Neural progenitor cell (in vitro differentiated cells): ENCODE data around the gene OR5F1. TPM values are rescaled to one million over a fixed set of nuclear protein-coding genes. Genes with fewer than 3 reads are reported as not detected.

ENCODE experiments used
- DNase-seq: peaks from one replicate; pipeline ENCODE4 v3.0.0-alpha.2; 2016; ENCODE audit warnings: low spot score
- H2AFZ ChIP-seq: fragments of 200-600 bp; sonication (generic); replicated peaks from 2 replicates; pipeline ENCODE4 v1.6.1; 2016; ENCODE audit warnings: antibody characterized with exemption
- H3F3A ChIP-seq: fragments of 200-600 bp; sonication (generic); 2 replicates; pipeline ENCODE4 v1.6.1; 2016; ENCODE audit warnings: antibody characterized with exemption, low read depth
- H3K27ac ChIP-seq: fragments of 200-600 bp; sonication (generic); 2 replicates; pipeline ENCODE4 v1.5.1; 2016; ENCODE audit warnings: mild to moderate bottlenecking
- H3K27me3 ChIP-seq: fragments of 200-600 bp; sonication (generic); 2 replicates; pipeline ENCODE4 v1.6.1; 2016; ENCODE audit warnings: mild to moderate bottlenecking, moderate library complexity
- H3K36me3 ChIP-seq: fragments of 200-600 bp; sonication (generic); 2 replicates; pipeline ENCODE4 v1.5.1; 2016
- H3K4me1 ChIP-seq: fragments of 200-600 bp; sonication (generic); 2 replicates; pipeline ENCODE4 v1.6.1; 2016; ENCODE audit warnings: mixed run types
- H3K4me2 ChIP-seq: fragments of 200-600 bp; sonication (generic); 2 replicates; pipeline ENCODE4 v1.6.1; 2016
- H3K4me3 ChIP-seq: fragments of 200-600 bp; sonication (generic); 2 replicates; pipeline ENCODE4 v1.5.1; 2016
- H3K79me2 ChIP-seq: fragments of 200-600 bp; sonication (generic); 2 replicates; pipeline ENCODE4 v1.6.1; 2016; ENCODE audit warnings: low read depth
- H3K9ac ChIP-seq: fragments of 200-600 bp; sonication (generic); 2 replicates; pipeline ENCODE4 v1.6.1; 2016
- H3K9me3 ChIP-seq: fragments of 200-600 bp; sonication (generic); 2 replicates; pipeline ENCODE4 v1.5.1; 2016; ENCODE audit warnings: low read depth
- H4K20me1 ChIP-seq: fragments of 200-600 bp; sonication (generic); 2 replicates; pipeline ENCODE4 v1.6.1; 2016; ENCODE audit warnings: low read depth
- H3K27ac Mint-ChIP-seq: 3 replicates; pipeline ENCODE4 v1.8.0; 2021; ENCODE audit warnings: mixed read lengths
- H3K27me3 Mint-ChIP-seq: 2 replicates; pipeline ENCODE4 v1.8.0; 2022; ENCODE audit warnings: low read depth, mild to moderate bottlenecking, inconsistent platforms, moderate library complexity, mixed read lengths; ENCODE audit not compliant: insufficient read depth
- H3K36me3 Mint-ChIP-seq: 3 replicates; pipeline ENCODE4 v1.8.0; 2021; ENCODE audit warnings: mixed read lengths
- H3K4me1 Mint-ChIP-seq: 3 replicates; pipeline ENCODE4 v1.8.0; 2021; ENCODE audit warnings: mixed read lengths
- H3K4me3 Mint-ChIP-seq: 3 replicates; pipeline ENCODE4 v1.8.0; 2021; ENCODE audit warnings: mild to moderate bottlenecking, moderate library complexity, mixed read lengths
- H3K9me3 Mint-ChIP-seq: 3 replicates; pipeline ENCODE4 v1.8.0; 2020; ENCODE audit warnings: mixed read lengths
- EZH2 ChIP-seq: fragments of 200-600 bp; sonication (generic); IDR thresholded peaks from 2 replicates; pipeline ENCODE4 v1.6.1; 2017; ENCODE audit warnings: antibody characterized with exemption, mild to moderate bottlenecking, moderate library complexity
- EZH2phosphoT487 ChIP-seq: fragments of 200-600 bp; sonication (generic); IDR thresholded peaks from 2 replicates; pipeline ENCODE4 v1.6.1; 2017; ENCODE audit warnings: antibody characterized with exemption
- total RNA-seq: library from RNA; depleted of rRNA; stranded (reverse); fragments of >200 nt; gene quantifications from 2 replicates; pipeline ENCODE4 v1.2.3, GENCODE V29; 2015; ENCODE audit warnings: low replicate concordance
- TF ChIP-seq, protein P1 (sequence below): fragments of 200-600 bp; sonication (generic); IDR thresholded peaks from 2 replicates; pipeline ENCODE4 v1.5.1; 2017; ENCODE audit warnings: antibody characterized with exemption, mild to moderate bottlenecking

Gene OR5F1
- total RNA-seq, 1 donor from 2014 or later, result not detected

GRCh38 chr11:55949330-55949729 is 45.1 kb downstream of the OR5F1 start:
- Mint-ChIP-seq H3K4me1 (no peaks in the 10 kb centered on the region), H3K27me3 (no peaks in the 10 kb centered on the region), H3K27ac (no peak overlapping the region), H3K9me3 (peaks cover 3% of the 10 kb centered on the region), H3K36me3 (no peaks in the 10 kb centered on the region), H3K4me3 (no peak overlapping the region)
- no peaks in the 10 kb centered on the region for H3K36me3 ChIP-seq
- TF ChIP-seq EZH2phosphoT487, result no peak
- TF ChIP-seq, protein P1, sequence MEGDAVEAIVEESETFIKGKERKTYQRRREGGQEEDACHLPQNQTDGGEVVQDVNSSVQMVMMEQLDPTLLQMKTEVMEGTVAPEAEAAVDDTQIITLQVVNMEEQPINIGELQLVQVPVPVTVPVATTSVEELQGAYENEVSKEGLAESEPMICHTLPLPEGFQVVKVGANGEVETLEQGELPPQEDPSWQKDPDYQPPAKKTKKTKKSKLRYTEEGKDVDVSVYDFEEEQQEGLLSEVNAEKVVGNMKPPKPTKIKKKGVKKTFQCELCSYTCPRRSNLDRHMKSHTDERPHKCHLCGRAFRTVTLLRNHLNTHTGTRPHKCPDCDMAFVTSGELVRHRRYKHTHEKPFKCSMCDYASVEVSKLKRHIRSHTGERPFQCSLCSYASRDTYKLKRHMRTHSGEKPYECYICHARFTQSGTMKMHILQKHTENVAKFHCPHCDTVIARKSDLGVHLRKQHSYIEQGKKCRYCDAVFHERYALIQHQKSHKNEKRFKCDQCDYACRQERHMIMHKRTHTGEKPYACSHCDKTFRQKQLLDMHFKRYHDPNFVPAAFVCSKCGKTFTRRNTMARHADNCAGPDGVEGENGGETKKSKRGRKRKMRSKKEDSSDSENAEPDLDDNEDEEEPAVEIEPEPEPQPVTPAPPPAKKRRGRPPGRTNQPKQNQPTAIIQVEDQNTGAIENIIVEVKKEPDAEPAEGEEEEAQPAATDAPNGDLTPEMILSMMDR, result no peak
- TF ChIP-seq EZH2, result no peak
- no peaks in the 10 kb centered on the region for H3K4me1 ChIP-seq
- no peak overlapping the region for H3K27ac ChIP-seq
- no peaks in the 10 kb centered on the region for H4K20me1 ChIP-seq
- H3K9me3 ChIP-seq, result no peaks in the 10 kb centered on the region
- H3F3A ChIP-seq, result no peaks in the 10 kb centered on the region
- no peaks in the 10 kb centered on the region for H3K79me2 ChIP-seq
- no peak overlapping the region for H3K4me2 ChIP-seq
- DNase-seq, result no peak
- no peaks in the 10 kb centered on the region for H3K27me3 ChIP-seq
- H2AFZ ChIP-seq, result no peak overlapping the region
- H3K4me3 ChIP-seq, result no peak overlapping the region
- no peak overlapping the region for H3K9ac ChIP-seq

Other genes starting within 250 kb of the OR5F1 start
- gene OR5D13, start 221.2 kb downstream of the OR5F1 start, total RNA-seq, result not detected in 2 replicates
- gene OR5D14, start 199.1 kb downstream of the OR5F1 start, total RNA-seq, result not detected in 2 replicates
- gene OR5L1, start 183.3 kb downstream of the OR5F1 start, total RNA-seq, result not detected in 2 replicates
- gene OR5D18, start 175.0 kb downstream of the OR5F1 start, total RNA-seq, result not detected in 2 replicates
- gene OR5L2, start 167.4 kb downstream of the OR5F1 start, total RNA-seq, result not detected in 2 replicates
- gene OR5D16, start 155.9 kb downstream of the OR5F1 start, total RNA-seq, result not detected in 2 replicates
- not detected in 2 replicates for gene TRIM51, start 111.3 kb downstream of the OR5F1 start, total RNA-seq
- gene OR5W2, start 80.0 kb downstream of the OR5F1 start, total RNA-seq, result not detected in 2 replicates
- gene OR5I1, start 58.2 kb downstream of the OR5F1 start, total RNA-seq, result not detected in 2 replicates
- gene OR10AG1, start 24.7 kb downstream of the OR5F1 start, total RNA-seq, result not detected in 2 replicates
- gene OR5AS1, start 33.0 kb upstream of the OR5F1 start, total RNA-seq, result not detected in 2 replicates
- gene OR8I2, start 98.7 kb upstream of the OR5F1 start, total RNA-seq, result not detected in 2 replicates
- not detected in 2 replicates for gene OR8H2, start 109.1 kb upstream of the OR5F1 start, total RNA-seq
- not detected in 2 replicates for gene OR8H3, start 127.7 kb upstream of the OR5F1 start, total RNA-seq
- gene OR8J3, start 145.6 kb upstream of the OR5F1 start, total RNA-seq, result not detected in 2 replicates
- not detected in 2 replicates for gene OR8K5, start 165.7 kb upstream of the OR5F1 start, total RNA-seq
- not detected in 2 replicates for gene OR5J2, start 182.0 kb upstream of the OR5F1 start, total RNA-seq
- gene OR5T2, start 239.6 kb upstream of the OR5F1 start, total RNA-seq, result not detected in 2 replicates